ENCODE data around the gene AWAT1. TPM values are rescaled to one million over a fixed set of nuclear protein-coding genes. Genes with fewer than 3 reads are reported as not detected.

The AWAT1 gene
- total RNA-seq, 1 donor = not detected

DNA sequence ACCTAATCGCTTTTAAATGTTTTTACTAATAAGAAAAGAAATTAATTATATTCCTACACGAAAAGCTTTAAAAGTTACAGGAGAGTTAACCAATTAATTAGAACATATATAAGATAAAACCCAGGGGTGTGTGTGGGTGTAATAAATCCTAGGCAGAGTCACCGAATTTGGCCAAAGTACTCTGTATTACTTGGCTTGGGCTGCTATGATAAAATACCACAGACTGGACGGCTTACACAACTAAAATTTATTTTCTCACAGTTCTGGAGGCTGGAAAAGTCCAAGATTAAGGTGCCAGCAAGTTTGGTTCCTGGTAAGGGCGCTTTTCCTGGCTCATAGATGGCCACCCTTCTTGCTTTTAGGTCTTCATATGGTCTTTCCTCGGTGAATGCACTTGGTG is 10.4 kb downstream of the AWAT1 start:
- Histone ChIP-seq H3K79me2 (ENCODE audit: insufficient read depth, low read length) (no peaks in the 10 kb centered on the region), H3K4me2 (ENCODE audit: insufficient read depth, low read length) (no peak overlapping the region), H3K36me3 (ENCODE audit: insufficient read depth, low read length) (no peaks in the 10 kb centered on the region), H3K27ac (ENCODE audit: low read depth, low read length) (peak overlapping the region; percentile 51), H3K4me3 (ENCODE audit: insufficient read depth, low read length) (no peak overlapping the region), H4K20me1 (ENCODE audit: insufficient read depth, low read length) (no peaks in the 10 kb centered on the region), H2AFZ (ENCODE audit: low read length) (no peak overlapping the region), H3K9me3 (ENCODE audit: low read depth, low read length) (no peaks in the 10 kb centered on the region), H3K27me3 (ENCODE audit: insufficient read depth, low read length) (peaks cover 9% of the 10 kb centered on the region), H3K4me1 (ENCODE audit: insufficient read depth, low read length) (peaks cover 5% of the 10 kb centered on the region)
- no peak for DNase-seq (ENCODE audit: insufficient read length, low spot score, missing footprints)
- TF ChIP-seq, protein P1, sequence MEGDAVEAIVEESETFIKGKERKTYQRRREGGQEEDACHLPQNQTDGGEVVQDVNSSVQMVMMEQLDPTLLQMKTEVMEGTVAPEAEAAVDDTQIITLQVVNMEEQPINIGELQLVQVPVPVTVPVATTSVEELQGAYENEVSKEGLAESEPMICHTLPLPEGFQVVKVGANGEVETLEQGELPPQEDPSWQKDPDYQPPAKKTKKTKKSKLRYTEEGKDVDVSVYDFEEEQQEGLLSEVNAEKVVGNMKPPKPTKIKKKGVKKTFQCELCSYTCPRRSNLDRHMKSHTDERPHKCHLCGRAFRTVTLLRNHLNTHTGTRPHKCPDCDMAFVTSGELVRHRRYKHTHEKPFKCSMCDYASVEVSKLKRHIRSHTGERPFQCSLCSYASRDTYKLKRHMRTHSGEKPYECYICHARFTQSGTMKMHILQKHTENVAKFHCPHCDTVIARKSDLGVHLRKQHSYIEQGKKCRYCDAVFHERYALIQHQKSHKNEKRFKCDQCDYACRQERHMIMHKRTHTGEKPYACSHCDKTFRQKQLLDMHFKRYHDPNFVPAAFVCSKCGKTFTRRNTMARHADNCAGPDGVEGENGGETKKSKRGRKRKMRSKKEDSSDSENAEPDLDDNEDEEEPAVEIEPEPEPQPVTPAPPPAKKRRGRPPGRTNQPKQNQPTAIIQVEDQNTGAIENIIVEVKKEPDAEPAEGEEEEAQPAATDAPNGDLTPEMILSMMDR (IDR thresholded peaks at IDR 0.05; ENCODE audit: extremely low read depth, low read depth, low read length) = no peak

DNA sequence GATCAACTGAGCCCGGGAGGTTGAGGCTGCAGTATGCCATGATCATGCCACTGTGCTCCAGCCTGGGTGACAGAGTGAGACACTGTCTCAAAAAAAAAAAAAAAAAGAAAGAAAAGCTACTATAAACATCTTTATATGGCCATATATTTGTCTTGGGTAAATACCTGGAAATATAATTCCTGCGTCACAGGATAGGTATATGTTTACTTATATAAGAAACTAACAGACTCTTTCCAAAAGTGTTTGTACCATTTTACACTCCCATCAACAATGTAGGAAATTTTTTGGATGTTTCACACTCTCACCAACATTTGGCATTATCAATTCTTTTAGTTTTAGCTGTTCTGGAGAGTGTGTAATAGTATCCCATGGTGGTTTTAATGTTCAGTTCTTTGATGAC is 12.8 kb downstream of the AWAT1 start:
- H2AFZ ChIP-seq (ENCODE audit: low read length) = no peak overlapping the region
- no peak overlapping the region for H3K4me2 ChIP-seq (ENCODE audit: insufficient read depth, low read length)
- H3K79me2 ChIP-seq (ENCODE audit: insufficient read depth, low read length) = no peaks in the 10 kb centered on the region
- peaks cover 5% of the 10 kb centered on the region for H3K4me1 ChIP-seq (ENCODE audit: insufficient read depth, low read length)
- H3K27me3 ChIP-seq (ENCODE audit: insufficient read depth, low read length) = peaks cover 4% of the 10 kb centered on the region
- TF ChIP-seq, protein P1 (IDR thresholded peaks at IDR 0.05; ENCODE audit: extremely low read depth, low read depth, low read length) = no peak
- H3K4me3 ChIP-seq (ENCODE audit: insufficient read depth, low read length) = no peak overlapping the region
- no peaks in the 10 kb centered on the region for H4K20me1 ChIP-seq (ENCODE audit: insufficient read depth, low read length)
- H3K36me3 ChIP-seq (ENCODE audit: insufficient read depth, low read length) = no peaks in the 10 kb centered on the region
- no peak for DNase-seq (ENCODE audit: insufficient read length, low spot score, missing footprints)
- no peaks in the 10 kb centered on the region for H3K9me3 ChIP-seq (ENCODE audit: low read depth, low read length)
- H3K27ac ChIP-seq (ENCODE audit: low read depth, low read length) = no peak overlapping the region

DNA sequence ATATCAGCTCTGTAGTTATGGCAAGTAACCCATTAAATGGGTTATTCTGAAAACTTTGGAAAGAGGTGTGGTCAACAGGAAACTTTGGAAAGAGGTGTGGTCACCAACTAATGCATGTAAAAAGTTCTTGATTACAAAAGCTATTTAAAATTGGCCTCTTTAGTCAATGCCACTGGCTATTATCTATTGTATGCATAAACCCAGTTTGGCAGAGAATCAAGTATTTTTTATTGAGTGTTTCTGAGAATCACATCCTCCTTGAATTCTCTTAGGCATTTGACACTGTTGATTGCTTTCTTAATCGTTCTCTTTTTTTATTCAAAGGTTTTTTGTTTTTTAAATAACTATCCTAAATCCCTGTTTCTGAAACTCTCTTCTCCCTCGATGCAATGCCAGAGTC is 18.0 kb downstream of the AWAT1 start:
- Histone ChIP-seq H3K9me3 (ENCODE audit: low read depth, low read length) (no peaks in the 10 kb centered on the region), H3K27ac (ENCODE audit: low read depth, low read length) (no peak overlapping the region), H3K27me3 (ENCODE audit: insufficient read depth, low read length) (no peaks in the 10 kb centered on the region), H3K4me1 (ENCODE audit: insufficient read depth, low read length) (no peaks in the 10 kb centered on the region), H3K4me2 (ENCODE audit: insufficient read depth, low read length) (no peak overlapping the region), H4K20me1 (ENCODE audit: insufficient read depth, low read length) (no peaks in the 10 kb centered on the region), H2AFZ (ENCODE audit: low read length) (no peak overlapping the region), H3K4me3 (ENCODE audit: insufficient read depth, low read length) (no peak overlapping the region), H3K79me2 (ENCODE audit: insufficient read depth, low read length) (no peaks in the 10 kb centered on the region), H3K36me3 (ENCODE audit: insufficient read depth, low read length) (no peaks in the 10 kb centered on the region)
- DNase-seq (ENCODE audit: insufficient read length, low spot score, missing footprints) = no peak
- TF ChIP-seq, protein P1 (IDR thresholded peaks at IDR 0.05; ENCODE audit: extremely low read depth, low read depth, low read length) = no peak

- Histone ChIP-seq H3K36me3 (ENCODE audit: insufficient read depth, low read length) (no peaks in the 10 kb centered on the region), H3K4me1 (ENCODE audit: insufficient read depth, low read length) (no peaks in the 10 kb centered on the region), H2AFZ (ENCODE audit: low read length) (no peak overlapping the region), H3K4me2 (ENCODE audit: insufficient read depth, low read length) (no peak overlapping the region), H3K9me3 (ENCODE audit: low read depth, low read length) (no peaks in the 10 kb centered on the region), H4K20me1 (ENCODE audit: insufficient read depth, low read length) (no peaks in the 10 kb centered on the region), H3K4me3 (ENCODE audit: insufficient read depth, low read length) (no peak overlapping the region), H3K27me3 (ENCODE audit: insufficient read depth, low read length) (no peaks in the 10 kb centered on the region), H3K27ac (ENCODE audit: low read depth, low read length) (no peak overlapping the region), H3K79me2 (ENCODE audit: insufficient read depth, low read length) (no peaks in the 10 kb centered on the region)
- no peak for DNase-seq (ENCODE audit: insufficient read length, low spot score, missing footprints)
- TF ChIP-seq, protein P1 (IDR thresholded peaks at IDR 0.05; ENCODE audit: extremely low read depth, low read depth, low read length) = no peak
These were observed 19.1 kb downstream of the AWAT1 start for GRCh38 chrX:70253377-70254062.

Measured in osteoblast (primary cell).